Measurements from ENCODE around the gene EIF4A2. TPM values are rescaled to one million over a fixed set of nuclear protein-coding genes. Genes with fewer than 3 reads are reported as not detected.

The EIF4A2 gene
- total and polyA plus RNA-seq, 2 of the 13 experiments (the other 11 are each of a cell fraction or from before 2014, with no cell fraction given): 480 to 596 TPM

- intact Hi-C loops (cut with micrococcal nuclease; ENCODE audit: unreplicated experiment) (no loop called here), in situ Hi-C loops (cut with HindIII; ENCODE audit: extremely low pct_ligation_motif_present, low pct_unique_long_range_greater_than_20kb) (loop anchor here (25.0 kb wide), 2 partner anchors 538 to 813 kb away; no protein-coding TSS in a partner anchor)
- Histone ChIP-seq H4K20me1 (ENCODE audit: insufficient read depth, low read length) (no peaks in the 10 kb centered on the region), H3K4me2 (ENCODE audit: low read depth, low read length) (no peak overlapping the region), H3K36me3 (replicated peaks in 1 of 2; ENCODE audit: control insufficient read depth in 1 of 2, insufficient read depth in 2 of 2, low read length in 2 of 2) (peaks cover 11 to 60% of the 10 kb centered on the region in 2 experiments), H3K79me2 (ENCODE audit: insufficient read depth, low read length) (peaks cover 9% of the 10 kb centered on the region), H3K4me1 (ENCODE audit: insufficient read depth, low read length) (peaks cover 10% of the 10 kb centered on the region), H3K9me3 (ENCODE audit: low read length) (no peaks in the 10 kb centered on the region), H3K4me3 (replicated peaks in 1 of 3; ENCODE audit: insufficient read depth in 1 of 3, low read depth in 2 of 3, low read length in 3 of 3) (no peak overlapping the region), H3K27me3 (ENCODE audit: control insufficient read depth in 1 of 2, insufficient read depth in 2 of 2, low read length in 2 of 2) (no peaks in the 10 kb centered on the region), H2AFZ (ENCODE audit: low read length) (no peak overlapping the region), H3K9ac (ENCODE audit: insufficient read depth, low read depth, low read length) (no peak overlapping the region), H3K27ac (ENCODE audit: extremely low read length, insufficient read depth, low read length) (no peak overlapping the region)
- no TSS peak for BruUV-seq (replicated peaks)
- ATAC-seq: no peak
- no peak for DNase-seq (ENCODE audit: low spot score)
- ChIA-PET CTCF (ENCODE audit: low intra/inter-chr PET ratio, low total read pairs) (no interaction called here), POLR2A (interaction anchor here (0.8 kb wide), 1 partner anchor 17 kb away, joined by 3 read pairs; the partner anchor contains the start of gene EIF4A2)
- TF ChIP-seq ZNF570 (CRISPR knock-in tag; IDR thresholded peaks at IDR 0.05; ENCODE audit: borderline replicate concordance) (no peak), ZNF605 (CRISPR knock-in tag; IDR thresholded peaks at IDR 0.05) (no peak), ZNF780A (CRISPR knock-in tag; IDR thresholded peaks at IDR 0.05) (no peak), HDAC1 (CRISPR knock-in tag; IDR thresholded peaks at IDR 0.05) (no peak), EZH2 (conservative IDR thresholded peaks at IDR 0.05; ENCODE audit: low read depth, low read length) (no peak), ZNF142 (CRISPR knock-in tag; IDR thresholded peaks at IDR 0.05) (no peak), NR2F6 (IDR thresholded peaks at IDR 0.05) (no peak), NR2F6 (CRISPR knock-in tag; IDR thresholded peaks at IDR 0.05) (no peak), KDM3A (CRISPR knock-in tag; IDR thresholded peaks at IDR 0.05; ENCODE audit: low read depth) (no peak)
- FAIRE-seq: no peak
- 92% methylated on average over 1 of the region's 1 CpG for WGBS (ENCODE audit: low lambda C conversion rate)
Observed at GRCh38 chr3:186800285-186800684, 16.9 kb downstream of the EIF4A2 start.
